BLaER1 treated with 17β-estradiol and CSF1 and Interleukin-3, amounts not matched to agents 10 nM and 100 nM (cell line): ENCODE data around the gene HYAL3.
A peak's percentile ranks its signal among the peaks of the same experiment; 100 is the strongest.

ENCODE experiments used
- H3K27ac ChIP-seq, 11 experiments: shearing (Covaris generic); formaldehyde crosslinking; 2 replicates each; pipeline ENCODE4 v1.8.1; 2022
- H3K27me3 ChIP-seq, 11 experiments: shearing (Covaris generic); formaldehyde crosslinking; 2 replicates each; pipeline ENCODE4 v1.8.1; 2022
- H3K36me3 ChIP-seq, 11 experiments: shearing (Covaris generic); formaldehyde crosslinking; 2 replicates each; pipeline ENCODE4 v1.8.1; 2022
- H3K4me1 ChIP-seq, 10 experiments: shearing (Covaris generic); formaldehyde crosslinking; 2 replicates each; pipeline ENCODE4 v1.8.1; 2022
- H3K4me2 ChIP-seq, 11 experiments: shearing (Covaris generic); formaldehyde crosslinking; 2 replicates each; pipeline ENCODE4 v1.8.1; 2022
- H3K4me3 ChIP-seq, 10 experiments: shearing (Covaris generic); formaldehyde crosslinking; 2 replicates each; pipeline ENCODE4 v1.8.1; 2022
- H3K9ac ChIP-seq, 11 experiments: shearing (Covaris generic); formaldehyde crosslinking; 2 replicates each; pipeline ENCODE4 v1.8.1; 2022
- H3K9me3 ChIP-seq, 11 experiments: shearing (Covaris generic); formaldehyde crosslinking; replicated peaks in 1 of 11; 2 replicates each; pipeline ENCODE4 v1.8.1; 2022
- H4K20me1 ChIP-seq, 11 experiments: shearing (Covaris generic); formaldehyde crosslinking; 2 replicates each; pipeline ENCODE4 v1.8.1; 2022
- Cebpa-rat ChIP-seq, 11 experiments: shearing (Covaris generic); IDR thresholded peaks; 2 replicates each; pipeline ENCODE4 v1.8.1; 2022

HYAL3 gene

DNA sequence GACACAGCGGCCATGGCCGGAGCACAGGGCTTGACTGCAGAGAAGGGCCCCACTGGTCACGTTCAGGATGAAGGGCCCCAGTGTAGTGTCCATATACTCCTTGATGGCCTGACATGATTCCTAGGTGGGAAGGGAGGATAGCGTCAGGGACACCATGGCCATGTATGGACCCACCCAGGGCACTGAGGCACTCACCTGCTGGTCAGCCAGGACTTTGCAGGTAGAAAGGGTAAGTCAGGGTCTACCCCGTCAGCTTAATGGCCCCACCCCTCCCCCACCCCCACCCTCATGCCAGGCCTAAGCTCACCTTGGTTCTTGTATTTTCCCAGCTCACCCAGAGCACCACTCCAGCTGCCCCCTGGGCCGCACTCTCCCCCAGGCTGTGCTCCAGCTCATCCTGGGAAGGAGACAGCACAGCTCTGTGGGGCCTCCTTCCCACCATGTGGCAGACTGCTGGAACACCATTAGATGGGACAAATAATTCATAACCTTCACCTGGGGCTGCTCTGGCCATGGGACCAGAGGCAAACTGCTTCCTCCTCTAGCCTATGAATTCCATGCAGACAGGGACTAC lies 1.6 kb upstream of the HYAL3 start:
- Histone ChIP-seq H3K9me3 (peaks cover 0 to 2% (median 0%) of the 10 kb centered on the region in 11 experiments; a peak in 1 of 22 replicates), H3K4me2 (peak overlapping the region; percentile 82 to 98 (median 92); a peak in 19 of 22 replicates), H3K27ac (peak overlapping the region in 8 of 11 experiments; percentile 17 to 87 (median 68); a peak in 8 of 22 replicates), H3K9ac (peak overlapping the region in 5 of 11 experiments; percentile 20 to 84 (median 74); a peak in 6 of 22 replicates), H4K20me1 (peaks cover 0 to 14% (median 0%) of the 10 kb centered on the region in 11 experiments; a peak in 5 of 22 replicates), H3K36me3 (peaks cover 0 to 10% (median 0%) of the 10 kb centered on the region in 11 experiments; a peak in 2 of 22 replicates), H3K4me3 (peak overlapping the region in 2 of 10 experiments; percentile 60 to 71; a peak in 2 of 20 replicates), H3K27me3 (no peaks in the 10 kb centered on the region), H3K4me1 (peaks cover 24 to 46% (median 26%) of the 10 kb centered on the region in 10 experiments)
- TF ChIP-seq Cebpa-rat (IDR thresholded peaks at IDR 0.05) = no peak

DNA sequence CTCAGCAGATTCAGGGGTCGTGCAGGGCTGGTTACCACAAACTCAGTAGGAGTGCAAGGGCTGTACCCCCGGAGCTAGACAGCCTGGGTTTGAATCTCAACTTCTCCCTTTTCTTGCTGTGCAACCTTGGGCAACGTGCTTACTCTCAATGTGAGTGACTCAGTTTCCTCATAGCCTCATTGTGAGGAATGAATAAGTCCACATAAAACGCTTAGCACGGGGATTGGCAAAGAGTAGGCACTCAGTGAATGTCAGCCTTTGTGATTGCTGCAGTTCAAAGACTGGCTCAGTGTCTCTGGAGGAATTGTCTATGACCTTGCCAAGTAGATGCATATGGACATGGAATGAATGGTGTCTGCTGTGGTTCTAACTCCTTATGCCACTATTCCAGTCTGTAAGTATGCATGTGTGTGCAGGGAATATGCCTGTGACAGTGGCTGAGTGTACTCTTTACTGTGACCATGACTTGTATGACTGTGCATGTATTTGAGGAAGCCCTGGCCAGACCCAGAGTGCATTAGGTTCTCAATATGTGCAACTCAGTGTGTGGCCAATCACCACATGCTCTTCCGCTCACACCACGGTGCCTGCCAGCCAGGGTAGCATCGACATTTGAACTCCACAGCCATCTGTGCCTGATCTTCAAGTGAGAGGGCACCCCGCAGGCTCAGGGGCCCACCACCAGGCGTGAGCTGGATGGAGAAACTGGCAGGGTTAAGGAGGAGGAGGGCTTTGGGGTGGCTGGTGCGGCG lies 900 bp upstream of the HYAL3 start:
- peak overlapping the region; percentile 51 to 84 (median 66) for H3K4me3 ChIP-seq
- H3K4me2 ChIP-seq = peak overlapping the region; percentile 82 to 98 (median 92)
- no peak for TF ChIP-seq Cebpa-rat (IDR thresholded peaks at IDR 0.05)
- H3K27ac ChIP-seq = peak overlapping the region; percentile 25 to 87 (median 67); a peak in 20 of 22 replicates
- peaks cover 0 to 10% (median 0%) of the 10 kb centered on the region in 11 experiments; a peak in 2 of 22 replicates for H3K36me3 ChIP-seq
- H3K9ac ChIP-seq = peak overlapping the region; percentile 72 to 87 (median 75)
- H3K9me3 ChIP-seq = no peaks in the 10 kb centered on the region
- no peaks in the 10 kb centered on the region for H3K27me3 ChIP-seq
- H3K4me1 ChIP-seq = peaks cover 24 to 46% (median 26%) of the 10 kb centered on the region in 10 experiments
- H4K20me1 ChIP-seq = peaks cover 0 to 14% (median 0%) of the 10 kb centered on the region in 11 experiments; a peak in 5 of 22 replicates

DNA sequence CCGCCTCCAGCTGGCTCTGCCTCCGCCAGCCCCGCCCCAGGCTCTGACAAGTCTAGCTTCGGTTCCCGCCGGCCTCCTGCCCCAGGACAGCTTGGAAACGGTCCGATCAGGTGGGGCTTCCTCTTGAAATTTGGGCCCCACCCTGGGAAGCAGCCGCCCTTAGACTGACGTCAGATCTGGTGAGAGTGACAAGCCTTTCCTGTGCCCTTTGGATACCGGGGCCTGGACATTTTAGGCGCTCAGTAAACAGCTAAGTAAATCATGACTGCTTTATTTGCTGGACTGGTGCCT lies 378 bp upstream of the HYAL3 start:
- peak overlapping the region; percentile 72 to 87 (median 75) for H3K9ac ChIP-seq
- H3K4me1 ChIP-seq = peaks cover 24 to 46% (median 26%) of the 10 kb centered on the region in 10 experiments
- no peaks in the 10 kb centered on the region for H3K27me3 ChIP-seq
- no peak for TF ChIP-seq Cebpa-rat (IDR thresholded peaks at IDR 0.05)
- H3K36me3 ChIP-seq = peaks cover 0 to 10% (median 0%) of the 10 kb centered on the region in 11 experiments; a peak in 2 of 22 replicates
- H3K27ac ChIP-seq = peak overlapping the region; percentile 25 to 87 (median 67); a peak in 20 of 22 replicates
- H3K4me3 ChIP-seq = peak overlapping the region; percentile 51 to 84 (median 66)
- peaks cover 0 to 14% (median 0%) of the 10 kb centered on the region in 11 experiments; a peak in 5 of 22 replicates for H4K20me1 ChIP-seq
- H3K9me3 ChIP-seq = no peaks in the 10 kb centered on the region
- H3K4me2 ChIP-seq = peak overlapping the region; percentile 82 to 98 (median 92)

DNA sequence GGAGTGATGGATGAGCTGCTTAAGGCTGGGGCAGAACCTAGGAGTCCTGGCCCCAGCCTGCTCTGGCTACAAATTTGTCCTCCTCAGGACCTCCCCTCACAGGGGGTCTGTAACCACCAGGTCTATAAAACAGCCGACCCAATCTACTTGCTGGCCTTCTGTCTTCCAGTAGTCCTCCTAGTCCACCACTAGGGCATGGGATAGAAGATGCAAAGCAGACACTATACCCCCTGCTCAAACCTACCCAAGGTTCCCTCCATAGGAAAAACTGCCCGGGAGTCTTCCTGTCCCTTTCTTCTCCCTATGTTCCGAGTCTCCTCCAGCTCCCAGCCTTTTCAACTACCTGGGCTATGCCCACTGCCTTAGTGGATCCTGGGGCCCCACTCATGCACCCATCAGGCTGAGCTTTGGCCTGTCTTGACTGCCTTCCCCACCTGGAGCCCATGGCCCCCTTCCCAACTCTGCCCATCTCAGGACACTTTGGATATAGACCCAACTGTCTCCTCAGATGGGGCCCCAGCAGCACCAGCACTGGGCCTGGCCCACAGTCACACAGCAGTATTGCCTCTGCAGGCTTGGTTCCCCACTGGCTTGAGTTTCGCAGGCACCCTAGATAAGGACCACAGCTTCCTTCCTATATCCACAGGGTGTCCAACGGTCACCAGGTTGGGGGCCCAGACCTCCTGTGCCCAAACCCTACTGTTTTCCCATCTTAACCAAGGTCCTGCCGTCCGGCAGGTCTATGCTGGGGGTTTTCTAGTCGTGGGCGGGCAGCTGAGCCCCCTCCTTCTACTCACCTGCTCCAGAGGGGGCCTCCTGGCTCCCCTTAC lies 1.1 kb downstream of the HYAL3 start:
- Histone ChIP-seq H3K9me3 (no peaks in the 10 kb centered on the region), H3K27me3 (no peaks in the 10 kb centered on the region), H3K36me3 (peaks cover 0 to 10% (median 0%) of the 10 kb centered on the region in 11 experiments; a peak in 2 of 22 replicates), H3K4me2 (peak overlapping the region; percentile 82 to 99 (median 98)), H4K20me1 (peaks cover 0 to 14% (median 0%) of the 10 kb centered on the region in 11 experiments; a peak in 5 of 22 replicates), H3K9ac (peak overlapping the region; percentile 75 to 87 (median 81)), H3K4me3 (peak overlapping the region; percentile 66 to 84 (median 74)), H3K27ac (peak overlapping the region; percentile 42 to 86 (median 77); a peak in 21 of 22 replicates), H3K4me1 (peaks cover 27 to 44% (median 31%) of the 10 kb centered on the region in 10 experiments)
- no peak for TF ChIP-seq Cebpa-rat (IDR thresholded peaks at IDR 0.05)

DNA sequence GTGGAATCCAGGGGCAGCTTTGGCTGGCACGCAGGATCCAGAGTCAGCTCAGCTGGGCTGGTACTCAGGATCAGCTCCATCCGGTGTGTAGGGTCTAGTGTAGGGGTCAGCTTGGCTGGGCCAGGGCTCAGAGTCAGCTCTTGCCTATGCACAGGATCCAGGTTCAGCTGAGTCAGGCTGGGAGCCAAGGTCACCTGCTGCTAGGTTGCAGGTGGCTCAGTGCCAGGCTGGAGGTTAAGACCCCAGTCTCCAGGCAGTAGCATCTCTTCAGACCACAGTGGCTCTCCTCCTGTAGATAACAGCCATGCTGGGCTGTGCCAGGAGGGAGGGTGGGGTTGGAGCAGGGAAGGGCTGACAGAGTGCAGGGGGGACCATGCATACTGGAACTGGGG lies 1.8 kb downstream of the HYAL3 start:
- H3K36me3 ChIP-seq = peaks cover 0 to 10% (median 0%) of the 10 kb centered on the region in 11 experiments; a peak in 2 of 22 replicates
- no peak overlapping the region for H3K27ac ChIP-seq
- H3K9me3 ChIP-seq = no peaks in the 10 kb centered on the region
- no peak for TF ChIP-seq Cebpa-rat (IDR thresholded peaks at IDR 0.05)
- peaks cover 34 to 47% (median 37%) of the 10 kb centered on the region in 10 experiments for H3K4me1 ChIP-seq
- H4K20me1 ChIP-seq = peaks cover 0 to 14% (median 0%) of the 10 kb centered on the region in 11 experiments; a peak in 5 of 22 replicates
- H3K27me3 ChIP-seq = no peaks in the 10 kb centered on the region
- peak overlapping the region in 1 of 10 experiments; percentile 82; a peak in 1 of 20 replicates for H3K4me3 ChIP-seq
- peak overlapping the region in 8 of 11 experiments; percentile 95 to 99 (median 98); a peak in 11 of 22 replicates for H3K4me2 ChIP-seq
- H3K9ac ChIP-seq = peak overlapping the region in 2 of 11 experiments; percentile 77 to 84; a peak in 4 of 22 replicates

DNA sequence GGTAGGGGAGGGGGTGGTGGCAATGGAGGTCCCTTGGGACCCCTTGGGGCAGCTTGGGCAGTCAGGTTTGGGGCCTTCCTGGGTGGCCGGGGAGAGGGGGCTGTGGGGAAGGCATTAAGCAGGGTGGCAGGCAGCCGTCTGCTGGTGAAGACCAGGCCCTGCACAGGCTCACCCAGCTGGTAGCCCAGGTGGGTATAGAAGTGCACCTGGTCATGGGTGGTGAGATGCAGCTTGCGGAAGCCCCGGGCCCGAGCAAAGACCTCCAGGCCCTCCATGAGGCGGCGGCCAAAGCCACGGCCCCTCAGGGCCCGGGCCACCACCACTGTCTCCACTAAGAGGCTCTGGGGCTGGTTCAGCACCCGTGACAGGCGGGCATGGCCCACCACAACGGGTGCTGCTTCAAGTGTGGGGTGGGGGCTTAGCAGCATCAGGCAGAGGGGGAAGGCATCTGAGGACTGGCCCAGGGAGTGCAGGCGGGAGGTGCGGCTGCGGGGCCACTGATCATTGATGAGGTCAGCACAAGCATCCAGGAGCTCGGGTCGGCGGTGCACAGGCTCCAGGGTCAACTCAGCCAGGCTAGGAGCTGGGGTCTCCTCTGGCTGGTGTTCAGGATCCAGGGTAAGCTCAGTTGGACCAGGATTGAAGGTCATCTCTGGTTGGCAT lies 2.4 kb downstream of the HYAL3 start:
- no peaks in the 10 kb centered on the region for H3K27me3 ChIP-seq
- H3K4me3 ChIP-seq = no peak overlapping the region
- peaks cover 0 to 14% (median 0%) of the 10 kb centered on the region in 11 experiments; a peak in 5 of 22 replicates for H4K20me1 ChIP-seq
- 0 out of 22 replicates have a peak overlapping the region, but pooled peaks of 1 of the 11 experiments have one; percentile 98 for H3K4me2 ChIP-seq
- H3K4me1 ChIP-seq = peaks cover 34 to 47% (median 37%) of the 10 kb centered on the region in 10 experiments
- TF ChIP-seq Cebpa-rat (IDR thresholded peaks at IDR 0.05) = no peak
- peaks cover 0 to 10% (median 0%) of the 10 kb centered on the region in 11 experiments; a peak in 2 of 22 replicates for H3K36me3 ChIP-seq
- no peak overlapping the region for H3K27ac ChIP-seq
- no peaks in the 10 kb centered on the region for H3K9me3 ChIP-seq
- H3K9ac ChIP-seq = peak overlapping the region in 1 of 11 experiments; percentile 3; a peak in 1 of 22 replicates

DNA sequence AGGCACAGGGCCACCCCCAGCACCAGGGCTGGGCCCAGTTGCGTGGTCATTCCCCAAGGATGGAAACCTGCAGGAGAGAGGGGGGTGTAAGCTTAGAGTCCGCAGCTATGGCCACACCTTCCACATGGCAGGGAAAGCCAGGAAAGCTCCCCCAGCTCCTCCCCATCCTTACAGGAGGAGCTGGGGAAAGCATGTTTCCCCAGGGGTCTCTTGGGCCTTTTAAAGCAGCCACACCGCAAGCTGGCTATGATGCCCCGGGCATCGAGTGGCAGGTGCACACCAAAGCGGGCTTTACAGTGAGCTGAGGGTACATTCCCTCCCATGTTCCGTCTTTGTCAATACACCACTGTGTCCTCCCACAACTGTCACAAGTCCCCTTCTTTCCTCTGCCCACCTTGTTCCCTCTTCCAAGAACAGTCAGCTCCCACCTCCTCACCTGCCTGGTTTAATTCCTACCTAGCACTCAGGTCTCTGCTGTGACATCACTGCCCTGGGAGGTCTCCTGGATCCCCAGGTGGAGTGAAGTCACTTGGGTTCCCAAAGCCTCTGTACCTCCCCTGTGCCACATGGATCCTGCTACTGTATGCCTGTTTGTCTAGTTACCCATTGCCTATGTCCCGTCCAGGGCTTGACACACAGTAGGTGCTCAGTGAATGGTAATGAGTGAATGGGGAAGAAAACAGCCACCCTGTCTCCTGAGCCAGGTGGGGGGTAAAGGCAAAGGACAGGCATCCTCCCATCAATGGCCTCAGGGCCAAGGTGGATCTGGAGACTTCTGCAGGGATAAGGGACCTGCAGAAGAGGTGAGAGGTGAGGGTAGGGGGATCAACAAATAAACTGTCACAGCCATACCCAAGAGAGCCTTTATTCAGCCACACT lies 3.4 kb downstream of the HYAL3 start:
- Histone ChIP-seq H4K20me1 (peaks cover 0 to 14% (median 0%) of the 10 kb centered on the region in 11 experiments; a peak in 5 of 22 replicates), H3K36me3 (peaks cover 0 to 12% (median under 1%) of the 10 kb centered on the region in 11 experiments; a peak in 6 of 22 replicates), H3K4me3 (no peak overlapping the region), H3K27me3 (no peaks in the 10 kb centered on the region), H3K27ac (no peak overlapping the region), H3K9me3 (no peaks in the 10 kb centered on the region), H3K4me1 (peaks cover 39 to 47% (median 43%) of the 10 kb centered on the region in 10 experiments), H3K9ac (peak overlapping the region in 1 of 11 experiments; percentile 41; a peak in 1 of 22 replicates), H3K4me2 (no peak overlapping the region)
- TF ChIP-seq Cebpa-rat (IDR thresholded peaks at IDR 0.05) = no peak
